H1 (cell line): ENCODE measurements around the gene AZI2. TPM values are rescaled to one million over a fixed set of nuclear protein-coding genes. Genes with fewer than 3 reads are reported as not detected.
A peak's percentile ranks its signal among the peaks of the same experiment; 100 is the strongest.

ENCODE experiments used
- CTCF ChIA-PET: fragments of 300-600 bp; sonication (Branson Sonifier 250); formaldehyde crosslinking; loops from one replicate; lab custom pipeline; 2021; ENCODE audit not compliant: partially characterized antibody; lab: Charles Lee
- POLR2A ChIA-PET: fragments of 300-600 bp; sonication (Branson Sonifier 250); formaldehyde crosslinking; loops from one replicate; lab custom pipeline; 2021; ENCODE audit warnings: inconsistent platforms; ENCODE audit not compliant: partially characterized antibody; lab: Charles Lee
- DNase-seq, 2 experiments: peaks; one replicate each; pipeline versions ENCODE4 v3.0.0 to v3.0.0-alpha.2; 2010 to 2022; ENCODE audit warnings: low spot score in 2 of 2, low read depth in 1 of 2, mixed read lengths in 1 of 2
- FAIRE-seq: peaks from 2 replicates; lab custom pipeline; 2011; peaks lifted over from hg19 to GRCh38; lab: Jason Lieb, UNC
- H2AFZ ChIP-seq: 2 replicates; pipeline ENCODE4 v1.8.1; 2012; ENCODE audit warnings: low read length, inconsistent platforms
- H2AK5ac ChIP-seq: 2 replicates; pipeline ENCODE4 v1.6.1; 2013; ENCODE audit warnings: low read depth, low read length
- H2BK120ac ChIP-seq: replicated peaks from 2 replicates; pipeline ENCODE3; 2013; ENCODE audit warnings: low read depth, low read length, inconsistent platforms
- H2BK12ac ChIP-seq: 2 replicates; pipeline ENCODE4 v1.6.1; 2013; ENCODE audit warnings: low read depth, low read length
- H2BK15ac ChIP-seq: 2 replicates; pipeline ENCODE4 v1.6.1; 2013; ENCODE audit warnings: low read length
- H2BK20ac ChIP-seq: 2 replicates; pipeline ENCODE4 v1.6.1; 2013; ENCODE audit warnings: low read length
- H2BK5ac ChIP-seq: 2 replicates; pipeline ENCODE4 v1.6.1; 2013; ENCODE audit warnings: low read depth, low read length
- H3K14ac ChIP-seq: 2 replicates; pipeline ENCODE4 v1.6.1; 2013; ENCODE audit warnings: inconsistent platforms; ENCODE audit not compliant: insufficient read length
- H3K18ac ChIP-seq: 2 replicates; pipeline ENCODE4 v1.6.1; 2013; ENCODE audit warnings: low read length; ENCODE audit errors: extremely low read depth
- H3K23ac ChIP-seq: 2 replicates; pipeline ENCODE4 v1.6.1; 2013; ENCODE audit warnings: inconsistent platforms; ENCODE audit not compliant: insufficient read length
- H3K23me2 ChIP-seq: 2 replicates; pipeline ENCODE4 v1.6.1; 2013; ENCODE audit warnings: low read depth, low read length
- H3K27ac ChIP-seq: 2 replicates; pipeline ENCODE4 v1.6.1; 2011; ENCODE audit warnings: low read depth, low read length, inconsistent platforms
- H3K27me3 ChIP-seq, 4 experiments: replicated peaks in 1 of 4; 1 replicate in 1 of 4; 2 replicates in 3 of 4; pipeline versions ENCODE4 v1.6.1 to v1.8.1; 2011 to 2013; ENCODE audit warnings: low read length in 3 of 4, mild to moderate bottlenecking in 3 of 4, inconsistent platforms in 2 of 4, mixed read lengths in 2 of 4, moderate library complexity in 1 of 4; ENCODE audit not compliant: control insufficient read depth in 3 of 4, insufficient read depth in 3 of 4; ENCODE audit errors: extremely low read depth in 1 of 4
- H3K36me3 ChIP-seq, 4 experiments: 2 replicates each; pipeline versions ENCODE4 v1.6.1 to v1.8.1; 2011 to 2013; ENCODE audit warnings: mild to moderate bottlenecking in 4 of 4, low read length in 3 of 4, moderate library complexity in 2 of 4, control low read depth in 1 of 4, inconsistent platforms in 1 of 4; ENCODE audit not compliant: insufficient read depth in 4 of 4, control insufficient read depth in 2 of 4
- H3K4ac ChIP-seq: replicated peaks from 2 replicates; pipeline ENCODE3; 2013; ENCODE audit warnings: low read length, low read depth, mixed read lengths, inconsistent platforms; ENCODE audit not compliant: insufficient read length
- H3K4me1 ChIP-seq, 4 experiments: replicated peaks in 1 of 4; 1 replicate in 1 of 4; 2 replicates in 3 of 4; pipeline versions ENCODE4 v1.6.1 to v1.8.1; 2011 to 2013; ENCODE audit warnings: low read length in 3 of 4, inconsistent platforms in 2 of 4, mixed read lengths in 1 of 4; ENCODE audit not compliant: insufficient read depth in 4 of 4, control insufficient read depth in 3 of 4
- H3K4me2 ChIP-seq, 2 experiments: 2 replicates each; pipeline versions ENCODE4 v1.6.1 to v1.8.1; 2011 to 2013; ENCODE audit warnings: low read depth in 2 of 2, low read length in 2 of 2, control low read depth in 1 of 2, inconsistent platforms in 1 of 2, mild to moderate bottlenecking in 1 of 2; ENCODE audit not compliant: insufficient read depth in 1 of 2
- H3K4me3 ChIP-seq, 4 experiments: fragments of 200-600, 300-600 bp in 1 of 4; sonication (generic), shearing (Covaris generic), sonication (Bioruptor Twin) in 1 of 4; 2 replicates each; pipeline versions ENCODE4 v1.5.1 to v1.8.1; 2011 to 2016; ENCODE audit warnings: low read length in 4 of 4, low read depth in 3 of 4, control low read depth in 2 of 4, inconsistent platforms in 2 of 4, mild to moderate bottlenecking in 2 of 4, mixed read lengths in 1 of 4, moderate library complexity in 1 of 4; ENCODE audit not compliant: insufficient read depth in 2 of 4; ENCODE audit errors: extremely low read depth in 1 of 4
- H3K56ac ChIP-seq: replicated peaks from 2 replicates; pipeline ENCODE3; 2013; ENCODE audit warnings: low read depth, mild to moderate bottlenecking, mixed read lengths, low read length, inconsistent platforms; ENCODE audit not compliant: insufficient read length
- H3K79me1 ChIP-seq: 2 replicates; pipeline ENCODE4 v1.6.1; 2013; ENCODE audit warnings: low read depth, low read length, control low read depth
- H3K79me2 ChIP-seq, 2 experiments: 2 replicates each; pipeline versions ENCODE4 v1.6.1 to v1.8.1; 2012 to 2013; ENCODE audit warnings: low read length in 2 of 2, mild to moderate bottlenecking in 2 of 2, inconsistent platforms in 1 of 2; ENCODE audit not compliant: insufficient read depth in 2 of 2, control insufficient read depth in 1 of 2
- H3K9ac ChIP-seq, 4 experiments: replicated peaks in 1 of 4; 1 replicate in 1 of 4; 2 replicates in 3 of 4; pipeline versions ENCODE4 v1.6.1 to v1.8.1; 2011 to 2013; ENCODE audit warnings: low read depth in 3 of 4, low read length in 3 of 4, control low read depth in 2 of 4, mild to moderate bottlenecking in 2 of 4, moderate library complexity in 2 of 4, inconsistent platforms in 1 of 4; ENCODE audit errors: extremely low read depth in 1 of 4
- H3K9me3 ChIP-seq, 2 experiments: 2 replicates each; pipeline versions ENCODE4 v1.6.1 to v1.8.1; 2012 to 2013; ENCODE audit warnings: mild to moderate bottlenecking in 2 of 2, moderate library complexity in 2 of 2, control low read depth in 1 of 2, inconsistent platforms in 1 of 2, low read depth in 1 of 2, low read length in 1 of 2, mixed read lengths in 1 of 2; ENCODE audit not compliant: insufficient read depth in 2 of 2
- H4K20me1 ChIP-seq, 2 experiments: replicated peaks in 1 of 2; 2 replicates each; pipeline versions ENCODE3 to v1.8.1; 2011 to 2013; ENCODE audit warnings: inconsistent platforms in 2 of 2, low read length in 2 of 2, mild to moderate bottlenecking in 1 of 2; ENCODE audit not compliant: insufficient read depth in 2 of 2, control insufficient read depth in 1 of 2
- H4K5ac ChIP-seq: 2 replicates; pipeline ENCODE4 v1.6.1; 2013; ENCODE audit warnings: low read length, low read depth, mixed read lengths, inconsistent platforms; ENCODE audit not compliant: insufficient read length
- H4K8ac ChIP-seq: 2 replicates; pipeline ENCODE4 v1.8.0; 2013; ENCODE audit warnings: mild to moderate bottlenecking, moderate library complexity, low read length, inconsistent platforms; ENCODE audit not compliant: insufficient read depth; ENCODE audit errors: extremely low read depth
- H4K91ac ChIP-seq: replicated peaks from 2 replicates; pipeline ENCODE3; 2013; ENCODE audit warnings: low read length, mixed read lengths, inconsistent platforms; ENCODE audit not compliant: insufficient read length
- RNF2 ChIP-seq: fragments of 200-900, 300-1000 bp; sonication (generic); IDR thresholded peaks from 2 replicates; pipeline ENCODE4 v1.7.1; 2016; ENCODE audit warnings: borderline replicate concordance, low read depth, mild to moderate bottlenecking, antibody characterized with exemption, low read length; ENCODE audit not compliant: poor library complexity, severe bottlenecking; ENCODE audit errors: missing control alignments
- WGBS, 2 experiments: shearing (Covaris generic) in 1 of 2; methylation state at CpG; one replicate each; pipeline versions ENCODE4 v1.1.6 to v1.1.7; 2013 to 2015; ENCODE audit warnings: low lambda C conversion rate in 2 of 2, mixed read lengths in 2 of 2, inconsistent platforms in 1 of 2, low coverage in 1 of 2, missing lambda C conversion rate in 1 of 2; ENCODE audit not compliant: insufficient replicate concordance in 2 of 2, insufficient coverage in 1 of 2, insufficient read length in 1 of 2; ENCODE audit errors: extremely low coverage in 1 of 2, missing lambda C conversion rate in 1 of 2; 5-methylcytosine and 5-hydroxymethylcytosine counted together
- polyA plus RNA-seq, 7 experiments: library from polyadenylated mRNA; depleted of rRNA in 3 of 7; stranded (reverse) in 5 of 7; unstranded in 2 of 7; fragments of >200 nt in 5 of 7; fragments of 200-250 nt in 2 of 7; gene quantifications; 1 replicate in 5 of 7; 2 replicates in 1 of 7; 4 replicates in 1 of 7; pipeline versions ENCODE4 v1.2.1 to v1.2.3, GENCODE V29; 2011 to 2013; ENCODE audit warnings: missing spikeins in 2 of 7, mixed read lengths in 2 of 7
- total RNA-seq: library from RNA; stranded (reverse); fragmentation: NEBNext Ultra II Directional; extraction: Animal tissue kit (Norgen Biotek cat#: 25700); gene quantifications from 2 replicates; pipeline ENCODE4 v1.2.1, GENCODE V29; 2021

The AZI2 gene
- total and polyA plus RNA-seq, 2 of the 8 experiments (the other 6 are each of a cell fraction or from before 2014, with no cell fraction given) = 17.4 to 39.2 TPM

DNA sequence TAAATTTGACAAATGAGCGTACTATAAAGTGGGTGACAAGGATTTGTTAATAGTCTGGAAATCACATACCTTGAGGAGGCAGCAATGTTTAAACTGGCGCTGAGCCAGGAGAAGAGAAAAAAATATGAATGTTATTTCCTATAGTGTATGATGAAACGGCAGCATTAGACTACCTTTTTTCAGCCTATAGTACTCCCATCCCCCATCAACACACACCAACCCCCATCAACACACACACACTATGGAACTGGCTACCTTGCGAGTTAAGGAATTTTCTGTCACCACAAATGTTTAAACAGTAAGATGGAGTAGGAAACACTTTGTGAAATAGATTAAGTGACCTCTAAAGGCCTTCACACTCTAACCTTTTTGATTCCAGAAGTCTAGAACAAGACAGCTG is 46.9 kb downstream of the AZI2 start:
- no peak overlapping the region for H3K27ac ChIP-seq
- ChIA-PET CTCF (no interaction called here), POLR2A (no interaction called here)
- WGBS, 2 experiments = 90% methylated on average over 4 of the region's 4 CpGs; no CpG with 5 or more reads in 1 of the 2 experiments
- H3K9me3 ChIP-seq = no peaks in the 10 kb centered on the region
- H3K79me1 ChIP-seq = no peaks in the 10 kb centered on the region
- no peak overlapping the region for H2BK20ac ChIP-seq
- no peaks in the 10 kb centered on the region for H3K23me2 ChIP-seq
- FAIRE-seq (peak; percentile 7), DNase-seq (no peak)
- no peak overlapping the region for H3K4me2 ChIP-seq
- no peak overlapping the region for H4K8ac ChIP-seq
- H3K56ac ChIP-seq = no peak overlapping the region
- H3K27me3 ChIP-seq = no peaks in the 10 kb centered on the region
- H3K4ac ChIP-seq = no peak overlapping the region
- H3K14ac ChIP-seq = no peak overlapping the region
- H4K5ac ChIP-seq = no peak overlapping the region
- no peak overlapping the region for H2AFZ ChIP-seq
- no peak overlapping the region for H3K9ac ChIP-seq
- no peak overlapping the region for H2BK5ac ChIP-seq
- H3K4me1 ChIP-seq = no peaks in the 10 kb centered on the region
- H2BK15ac ChIP-seq = no peak overlapping the region
- no peak overlapping the region for H2BK12ac ChIP-seq
- H3K79me2 ChIP-seq = peaks cover 0 to 4% of the 10 kb centered on the region in 2 experiments; a peak in 1 of 4 replicates
- H2BK120ac ChIP-seq = no peak overlapping the region
- no peak overlapping the region for H3K18ac ChIP-seq
- H3K23ac ChIP-seq = no peak overlapping the region
- no peak overlapping the region for H4K91ac ChIP-seq
- no peak overlapping the region for H3K4me3 ChIP-seq
- H3K36me3 ChIP-seq = no peaks in the 10 kb centered on the region
- H4K20me1 ChIP-seq = no peaks in the 10 kb centered on the region
- no peak overlapping the region for H2AK5ac ChIP-seq
- no peak for TF ChIP-seq RNF2
